ENCODE measurements around the gene ZNF343. TPM values are rescaled to one million over a fixed set of nuclear protein-coding genes. Genes with fewer than 3 reads are reported as not detected.
A peak's percentile ranks its signal among the peaks of the same experiment; 100 is the strongest.

The ZNF343 gene
- total and polyA plus RNA-seq, 2 of the 8 experiments (the other 6 are each of a cell fraction or from before 2014, with no cell fraction given) = 1.8 to 5.0 TPM

- no peak overlapping the region for H3K4ac ChIP-seq (replicated peaks; ENCODE audit: insufficient read length, low read depth, low read length)
- H2BK20ac ChIP-seq (ENCODE audit: low read length) = no peak overlapping the region
- DNase-seq (ENCODE audit: low read depth in 1 of 2, low spot score in 2 of 2) (no peak), FAIRE-seq (no peak)
- ChIA-PET POLR2A (ENCODE audit: partially characterized antibody) (interaction anchor here (0.7 to 1.4 kb wide), 8 partner anchors 10 to 208 kb away, joined by 3 to 4 read pairs (median 3); partner anchors contain the start of gene NOP56), CTCF (ENCODE audit: partially characterized antibody) (interaction anchor here (0.8 to 1.9 kb wide), 5 partner anchors 11 to 256 kb away, joined by 3 to 10 read pairs (median 6); no protein-coding TSS in a partner anchor)
- no peak overlapping the region for H3K4me2 ChIP-seq (ENCODE audit: insufficient read depth in 1 of 2, low read depth in 2 of 2, low read length in 2 of 2)
- no peak overlapping the region for H3K9ac ChIP-seq (replicated peaks in 1 of 4; ENCODE audit: extremely low read depth in 1 of 4, low read depth in 3 of 4, low read length in 3 of 4)
- no peak overlapping the region for H3K27ac ChIP-seq (ENCODE audit: low read depth, low read length)
- no peak overlapping the region for H2AFZ ChIP-seq (ENCODE audit: low read length)
- no peak overlapping the region for H2BK15ac ChIP-seq (ENCODE audit: low read length)
- H3K4me1 ChIP-seq (replicated peaks in 1 of 4; ENCODE audit: control insufficient read depth in 3 of 4, insufficient read depth in 4 of 4, low read length in 3 of 4) = peaks cover 0 to 2% (median under 1%) of the 10 kb centered on the region in 4 experiments; a peak in 3 of 7 replicates
- H3K18ac ChIP-seq (ENCODE audit: extremely low read depth, low read length) = no peak overlapping the region
- no peak overlapping the region for H2BK5ac ChIP-seq (ENCODE audit: low read depth, low read length)
- H3K9me3 ChIP-seq (ENCODE audit: insufficient read depth in 2 of 2, low read depth in 1 of 2, low read length in 1 of 2) = no peaks in the 10 kb centered on the region
- no peaks in the 10 kb centered on the region for H3K27me3 ChIP-seq (replicated peaks in 1 of 4; ENCODE audit: control insufficient read depth in 3 of 4, extremely low read depth in 1 of 4, insufficient read depth in 3 of 4, low read length in 3 of 4)
- H3K79me2 ChIP-seq (ENCODE audit: control insufficient read depth in 1 of 2, insufficient read depth in 2 of 2, low read length in 2 of 2) = peaks cover 18 to 43% of the 10 kb centered on the region in 2 experiments
- H3K14ac ChIP-seq (ENCODE audit: insufficient read length) = no peak overlapping the region
- H4K5ac ChIP-seq (ENCODE audit: insufficient read length, low read depth, low read length) = no peak overlapping the region
- H2BK120ac ChIP-seq (replicated peaks; ENCODE audit: low read depth, low read length) = no peak overlapping the region
- no peaks in the 10 kb centered on the region; the same call in none of the 2 replicates for H3K79me1 ChIP-seq (ENCODE audit: low read depth, low read length)
- TF ChIP-seq CREB1 (IDR thresholded peaks at IDR 0.05) (no peak), FOSL1 (IDR thresholded peaks at IDR 0.05; ENCODE audit: insufficient read depth, low read depth, low read length) (no peak), POLR2A (IDR thresholded peaks at IDR 0.05; ENCODE audit: control extremely low read depth in 1 of 2, low read depth in 2 of 2, low read length in 2 of 2) (peak; percentile 10 to 54), POLR2AphosphoS5 (IDR thresholded peaks at IDR 0.05; ENCODE audit: low read depth, low read length) (peak; percentile 54)
- TF ChIP-seq, protein P1, sequence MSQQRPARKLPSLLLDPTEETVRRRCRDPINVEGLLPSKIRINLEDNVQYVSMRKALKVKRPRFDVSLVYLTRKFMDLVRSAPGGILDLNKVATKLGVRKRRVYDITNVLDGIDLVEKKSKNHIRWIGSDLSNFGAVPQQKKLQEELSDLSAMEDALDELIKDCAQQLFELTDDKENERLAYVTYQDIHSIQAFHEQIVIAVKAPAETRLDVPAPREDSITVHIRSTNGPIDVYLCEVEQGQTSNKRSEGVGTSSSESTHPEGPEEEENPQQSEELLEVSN (IDR thresholded peaks at IDR 0.05) = no peak
- 95% methylated on average over 9 of the region's 9 CpGs; no CpG with 5 or more reads in 1 of the 2 experiments for WGBS, 2 experiments (ENCODE audit: extremely low coverage in 1 of 2, insufficient coverage in 1 of 2, insufficient read length in 1 of 2, insufficient replicate concordance in 2 of 2, low coverage in 1 of 2, low lambda C conversion rate in 2 of 2, missing lambda C conversion rate in 1 of 2)
- no peak overlapping the region for H3K4me3 ChIP-seq (ENCODE audit: extremely low read depth in 1 of 4, insufficient read depth in 2 of 4, low read depth in 3 of 4, low read length in 4 of 4)
- no peak overlapping the region for H3K23ac ChIP-seq (ENCODE audit: insufficient read length)
- peaks cover 34 to 35% of the 10 kb centered on the region in 2 experiments for H4K20me1 ChIP-seq (replicated peaks in 1 of 2; ENCODE audit: control insufficient read depth in 1 of 2, insufficient read depth in 2 of 2, low read length in 2 of 2)
- no peak overlapping the region for H4K91ac ChIP-seq (replicated peaks; ENCODE audit: insufficient read length, low read length)
- no peak overlapping the region for H3K56ac ChIP-seq (replicated peaks; ENCODE audit: insufficient read length, low read depth, low read length)
- H3K23me2 ChIP-seq (ENCODE audit: low read depth, low read length) = peaks cover under 1% of the 10 kb centered on the region
- no peak overlapping the region for H2AK5ac ChIP-seq (ENCODE audit: low read depth, low read length)
- H4K8ac ChIP-seq (ENCODE audit: extremely low read depth, insufficient read depth, low read length) = no peak overlapping the region
- H2BK12ac ChIP-seq (ENCODE audit: low read depth, low read length) = no peak overlapping the region
- peaks cover 64 to 96% (median 81%) of the 10 kb centered on the region in 4 experiments for H3K36me3 ChIP-seq (ENCODE audit: control insufficient read depth in 2 of 4, insufficient read depth in 4 of 4, low read length in 3 of 4)
These were observed 44.9 kb downstream of the ZNF343 start for GRCh38 chr20:2463616-2464365.

Data from H1 (cell line).